ENCODE measurements around the gene TUBB4B.

TUBB4B gene

GRCh38 chr9:137200311-137201204 is 40.5 kb upstream of the TUBB4B start, which contains the start of gene TPRN:
TPRN (minus strand) TSS chr9:137200741; CDS start chr9:137200711, 30 bp downstream.
- peaks cover 23% of the 10 kb centered on the region for H3K4me1 ChIP-seq (ENCODE audit: control insufficient read depth, insufficient read depth, low read length)
- no peaks in the 10 kb centered on the region for H3K36me3 ChIP-seq (ENCODE audit: control insufficient read depth, insufficient read depth, low read length)
- peak within 1 kb of the TSS; percentile 58 for H3K27ac ChIP-seq (ENCODE audit: low read depth, low read length)
- peak within 1 kb of the TSS; percentile 80 for H3K9ac ChIP-seq (ENCODE audit: low read length)
- no peaks in the 10 kb centered on the region for H3K27me3 ChIP-seq (ENCODE audit: control insufficient read depth, insufficient read depth, low read length)
- peak within 1 kb of the TSS; percentile 84 for H3K4me3 ChIP-seq (ENCODE audit: low read length)

- no peaks in the 10 kb centered on the region for H3K36me3 ChIP-seq (ENCODE audit: control insufficient read depth, insufficient read depth, low read length)
- H3K27ac ChIP-seq (ENCODE audit: low read depth, low read length): peak overlapping the region; percentile 58
- H3K9ac ChIP-seq (ENCODE audit: low read length): peak overlapping the region; percentile 80
Measured at GRCh38 chr9:137201205-137201868, 39.8 kb upstream of the TUBB4B start.

GRCh38 chr9:137202966-137203365 is 38.1 kb upstream of the TUBB4B start:
- no peaks in the 10 kb centered on the region for H3K27me3 ChIP-seq (ENCODE audit: control insufficient read depth, insufficient read depth, low read length)
- H3K27ac ChIP-seq (ENCODE audit: low read depth, low read length): no peak overlapping the region
- H3K4me1 ChIP-seq (ENCODE audit: control insufficient read depth, insufficient read depth, low read length): peaks cover 34% of the 10 kb centered on the region
- no peak overlapping the region for H3K4me3 ChIP-seq (ENCODE audit: low read length)
- H3K9ac ChIP-seq (ENCODE audit: low read length): no peak overlapping the region
- H3K36me3 ChIP-seq (ENCODE audit: control insufficient read depth, insufficient read depth, low read length): no peaks in the 10 kb centered on the region

More at GRCh38 chr9:137201205-137201868, 39.8 kb upstream of the TUBB4B start:
- H3K27me3 ChIP-seq (ENCODE audit: control insufficient read depth, insufficient read depth, low read length): no peaks in the 10 kb centered on the region
- peak overlapping the region; percentile 84 for H3K4me3 ChIP-seq (ENCODE audit: low read length)
- peaks cover 28% of the 10 kb centered on the region for H3K4me1 ChIP-seq (ENCODE audit: control insufficient read depth, insufficient read depth, low read length)

- Histone ChIP-seq H3K4me1 (ENCODE audit: control insufficient read depth, insufficient read depth, low read length) (peaks cover 30% of the 10 kb centered on the region), H3K9ac (ENCODE audit: low read length) (peak overlapping the region; percentile 74), H3K27ac (ENCODE audit: low read depth, low read length) (peak overlapping the region; percentile 79), H3K27me3 (ENCODE audit: control insufficient read depth, insufficient read depth, low read length) (no peaks in the 10 kb centered on the region), H3K36me3 (ENCODE audit: control insufficient read depth, insufficient read depth, low read length) (no peaks in the 10 kb centered on the region), H3K4me3 (ENCODE audit: low read length) (peak overlapping the region; percentile 89)
Measured at GRCh38 chr9:137204731-137205125, 36.4 kb upstream of the TUBB4B start.

GRCh38 chr9:137205126-137206069 is 35.7 kb upstream of the TUBB4B start, which contains the start of the genes NDOR1 and TMEM203:
NDOR1 (plus strand) TSS chr9:137205700; CDS start chr9:137205778, 78 bp downstream.
TMEM203 (minus strand) TSS chr9:137205648; CDS start chr9:137205414, 234 bp downstream.
- H3K4me1 ChIP-seq (ENCODE audit: control insufficient read depth, insufficient read depth, low read length): peaks cover 30% of the 10 kb centered on the region
- no peaks in the 10 kb centered on the region for H3K36me3 ChIP-seq (ENCODE audit: control insufficient read depth, insufficient read depth, low read length)
- peak within 1 kb of the TSS; percentile 81 for H3K9ac ChIP-seq (ENCODE audit: low read length)
- H3K27ac ChIP-seq (ENCODE audit: low read depth, low read length): peak within 1 kb of the TSS; percentile 79
- H3K27me3 ChIP-seq (ENCODE audit: control insufficient read depth, insufficient read depth, low read length): no peaks in the 10 kb centered on the region
- peak within 1 kb of the TSS; percentile 89 for H3K4me3 ChIP-seq (ENCODE audit: low read length)

GRCh38 chr9:137206602-137207001 is 34.5 kb upstream of the TUBB4B start:
- Histone ChIP-seq H3K27ac (ENCODE audit: low read depth, low read length) (no peak overlapping the region), H3K4me3 (ENCODE audit: low read length) (peak overlapping the region; percentile 89), H3K4me1 (ENCODE audit: control insufficient read depth, insufficient read depth, low read length) (peaks cover 24% of the 10 kb centered on the region), H3K27me3 (ENCODE audit: control insufficient read depth, insufficient read depth, low read length) (no peaks in the 10 kb centered on the region), H3K9ac (ENCODE audit: low read length) (no peak overlapping the region), H3K36me3 (ENCODE audit: control insufficient read depth, insufficient read depth, low read length) (no peaks in the 10 kb centered on the region)

GRCh38 chr9:137211532-137211931 is 29.6 kb upstream of the TUBB4B start:
- peaks cover 2% of the 10 kb centered on the region for H3K36me3 ChIP-seq (ENCODE audit: control insufficient read depth, insufficient read depth, low read length)

GRCh38 chr9:137212520-137212919 is 28.6 kb upstream of the TUBB4B start:
- H3K4me1 ChIP-seq (ENCODE audit: control insufficient read depth, insufficient read depth, low read length): no peaks in the 10 kb centered on the region
- no peak overlapping the region for H3K9ac ChIP-seq (ENCODE audit: low read length)
- peaks cover 2% of the 10 kb centered on the region for H3K36me3 ChIP-seq (ENCODE audit: control insufficient read depth, insufficient read depth, low read length)

More at GRCh38 chr9:137211532-137211931, 29.6 kb upstream of the TUBB4B start:
- Histone ChIP-seq H3K27ac (ENCODE audit: low read depth, low read length) (no peak overlapping the region), H3K9ac (ENCODE audit: low read length) (no peak overlapping the region), H3K27me3 (ENCODE audit: control insufficient read depth, insufficient read depth, low read length) (no peaks in the 10 kb centered on the region), H3K4me1 (ENCODE audit: control insufficient read depth, insufficient read depth, low read length) (peaks cover 4% of the 10 kb centered on the region), H3K4me3 (ENCODE audit: low read length) (no peak overlapping the region)

GRCh38 chr9:137213160-137214060 is 27.7 kb upstream of the TUBB4B start:
- H3K27me3 ChIP-seq (ENCODE audit: control insufficient read depth, insufficient read depth, low read length): no peaks in the 10 kb centered on the region
- no peak overlapping the region for H3K4me3 ChIP-seq (ENCODE audit: low read length)
- no peaks in the 10 kb centered on the region for H3K4me1 ChIP-seq (ENCODE audit: control insufficient read depth, insufficient read depth, low read length)
- H3K27ac ChIP-seq (ENCODE audit: low read depth, low read length): no peak overlapping the region
- H3K9ac ChIP-seq (ENCODE audit: low read length): no peak overlapping the region
- peaks cover 2% of the 10 kb centered on the region for H3K36me3 ChIP-seq (ENCODE audit: control insufficient read depth, insufficient read depth, low read length)

More at GRCh38 chr9:137212520-137212919, 28.6 kb upstream of the TUBB4B start:
- no peak overlapping the region for H3K27ac ChIP-seq (ENCODE audit: low read depth, low read length)
- no peak overlapping the region for H3K4me3 ChIP-seq (ENCODE audit: low read length)
- no peaks in the 10 kb centered on the region for H3K27me3 ChIP-seq (ENCODE audit: control insufficient read depth, insufficient read depth, low read length)

- H3K4me1 ChIP-seq (ENCODE audit: control insufficient read depth, insufficient read depth, low read length): no peaks in the 10 kb centered on the region
- H3K27me3 ChIP-seq (ENCODE audit: control insufficient read depth, insufficient read depth, low read length): no peaks in the 10 kb centered on the region
- no peak overlapping the region for H3K9ac ChIP-seq (ENCODE audit: low read length)
- H3K4me3 ChIP-seq (ENCODE audit: low read length): no peak overlapping the region
- H3K27ac ChIP-seq (ENCODE audit: low read depth, low read length): no peak overlapping the region
- peaks cover 2% of the 10 kb centered on the region for H3K36me3 ChIP-seq (ENCODE audit: control insufficient read depth, insufficient read depth, low read length)
Measured at GRCh38 chr9:137214620-137215019, 26.5 kb upstream of the TUBB4B start.

All from rectal smooth muscle tissue (tissue), 1 donor.